ENCODE measurements around the gene ASB9. TPM values are rescaled to one million over a fixed set of nuclear protein-coding genes. Genes with fewer than 3 reads are reported as not detected.
"Not testable (repeated sequence)": the region's sequence is repeated elsewhere in the genome, so short reads cannot be mapped to it uniquely, and the experiment has no call there.

ASB9 gene
- polyA plus RNA-seq (ENCODE audit: insufficient read length in 4 of 4): 10 to 100 TPM; 11.2 to 14.5 (median 13.1) TPM

- peak in 3 of 4 donors; percentile 21 to 40 (median 38) for DNase-seq (ENCODE audit: low read depth in 4 of 4, low spot score in 2 of 4)
These were observed at the start of gene ASB9 for GRCh38 chrX:15269618-15270521. ASB9 (minus strand) TSS chrX:15270083; CDS start chrX:15269874, 209 bp downstream.

DNA sequence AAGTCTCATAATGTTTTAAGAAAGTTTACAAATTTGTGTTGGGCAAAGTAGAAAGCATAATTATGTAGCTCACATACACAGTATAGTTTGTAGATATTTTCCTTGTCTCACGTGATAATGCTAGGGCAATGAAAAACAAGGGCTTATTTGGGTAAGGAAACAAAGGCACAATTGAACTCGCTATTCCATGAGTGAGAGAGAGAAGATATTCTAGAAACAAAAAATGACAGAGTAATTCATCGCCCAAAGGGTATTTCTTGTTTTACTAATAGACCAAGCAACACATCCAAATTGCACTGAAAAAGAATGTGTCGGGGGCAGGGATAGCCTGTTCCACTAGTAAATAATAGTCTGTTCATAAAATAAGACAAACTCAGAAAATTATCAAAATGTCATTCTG is 49.2 kb upstream of the ASB9 start:
- DNase-seq (ENCODE audit: low read depth in 4 of 4, low spot score in 2 of 4): no peak

GRCh38 chrX:15315509-15315908 is 45.6 kb upstream of the ASB9 start, which contains the start of gene ASB11:
ASB11 (minus strand) TSS chrX:15315640; CDS start chrX:15315605, 35 bp downstream.
- no peak for DNase-seq (ENCODE audit: low read depth in 4 of 4, low spot score in 2 of 4)

DNA sequence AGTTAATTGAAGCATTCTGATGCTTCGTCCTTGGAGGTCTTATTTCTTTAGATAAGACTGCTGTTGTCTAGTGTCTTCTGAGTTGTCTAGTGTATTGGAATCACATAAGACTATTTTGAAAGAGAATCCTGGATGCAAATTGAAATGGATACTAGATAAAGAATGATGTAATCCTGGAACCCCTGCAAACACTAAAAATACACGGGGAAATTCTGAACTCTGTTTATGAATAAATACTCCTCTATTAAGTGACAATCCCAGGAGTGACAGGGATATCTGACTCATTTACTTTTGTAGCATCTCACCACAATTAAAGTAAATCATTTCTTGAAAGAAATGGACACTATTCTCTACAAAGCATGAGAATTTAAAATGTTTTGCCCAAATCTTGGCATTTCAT is 44.6 kb upstream of the ASB9 start:
- DNase-seq (ENCODE audit: low read depth in 4 of 4, low spot score in 2 of 4): no peak

GRCh38 chrX:15311119-15311518 is 41.2 kb upstream of the ASB9 start:
- no peak for DNase-seq (ENCODE audit: low read depth in 4 of 4, low spot score in 2 of 4)

- peak in 1 of 4 donors; percentile 22 for DNase-seq (ENCODE audit: low read depth in 4 of 4, low spot score in 2 of 4)
These were observed 40.2 kb upstream of the ASB9 start for GRCh38 chrX:15310117-15310516.

DNA sequence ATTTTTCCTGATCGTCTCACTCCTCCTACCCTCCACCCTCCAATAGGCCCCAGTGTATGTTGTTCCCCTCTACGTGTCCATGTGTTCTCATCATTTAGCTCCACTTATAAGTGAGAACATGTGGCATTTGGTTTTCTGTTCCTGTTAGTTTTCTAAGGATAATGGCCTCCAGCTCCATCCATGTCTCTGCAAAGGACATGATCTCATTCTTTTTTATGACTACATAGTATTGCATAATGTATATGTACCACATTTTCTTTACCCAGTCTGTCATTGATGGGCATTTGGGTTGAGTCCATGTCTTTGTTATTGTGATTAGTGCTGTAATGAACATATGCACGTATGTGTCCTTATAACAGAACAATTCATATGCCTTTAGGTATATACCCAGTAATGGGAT is 36.0 kb upstream of the ASB9 start:
- DNase-seq (ENCODE audit: low read depth in 4 of 4, low spot score in 2 of 4): not testable (repeated sequence)

- no peak for DNase-seq (ENCODE audit: low read depth in 4 of 4, low spot score in 2 of 4)
These were observed 32.0 kb upstream of the ASB9 start for GRCh38 chrX:15301924-15302323.

GRCh38 chrX:15299941-15300851 is 30.3 kb upstream of the ASB9 start:
- no peak for DNase-seq (ENCODE audit: low read depth in 4 of 4, low spot score in 2 of 4)

GRCh38 chrX:15298780-15299179 is 28.9 kb upstream of the ASB9 start:
- DNase-seq (ENCODE audit: low read depth in 4 of 4, low spot score in 2 of 4): no peak

- DNase-seq (ENCODE audit: low read depth in 4 of 4, low spot score in 2 of 4): no peak
These were observed 28.3 kb upstream of the ASB9 start for GRCh38 chrX:15298201-15298600.

GRCh38 chrX:15293451-15293850 is 23.6 kb upstream of the ASB9 start:
- DNase-seq (ENCODE audit: low read depth in 4 of 4, low spot score in 2 of 4): no peak

GRCh38 chrX:15292861-15293260 is 23.0 kb upstream of the ASB9 start:
- no peak for DNase-seq (ENCODE audit: low read depth in 4 of 4, low spot score in 2 of 4)

DNA sequence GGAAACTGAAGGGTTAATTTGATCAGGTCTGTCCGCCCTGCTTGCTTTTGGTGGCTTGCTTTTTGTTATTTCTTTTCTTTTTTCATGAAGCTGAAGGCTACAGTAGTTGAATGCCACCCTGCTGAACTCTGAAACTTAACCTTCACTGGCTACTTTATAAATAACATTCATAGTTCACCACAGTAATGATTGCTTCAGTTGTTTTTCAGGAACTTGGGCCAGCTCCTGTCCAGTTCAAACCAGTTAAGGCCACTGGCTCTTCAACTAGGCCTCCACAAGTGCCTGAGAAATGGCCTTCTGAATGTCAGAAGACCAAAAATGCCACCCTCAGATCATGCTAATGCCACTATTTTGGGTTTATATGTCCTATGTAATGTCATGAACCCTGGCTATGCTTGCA is 7.7 kb upstream of the ASB9 start:
- no peak for DNase-seq (ENCODE audit: low read depth in 4 of 4, low spot score in 2 of 4)

- DNase-seq (ENCODE audit: low read depth in 4 of 4, low spot score in 2 of 4): no peak
These were observed 5.1 kb upstream of the ASB9 start for GRCh38 chrX:15274946-15275345.

DNA sequence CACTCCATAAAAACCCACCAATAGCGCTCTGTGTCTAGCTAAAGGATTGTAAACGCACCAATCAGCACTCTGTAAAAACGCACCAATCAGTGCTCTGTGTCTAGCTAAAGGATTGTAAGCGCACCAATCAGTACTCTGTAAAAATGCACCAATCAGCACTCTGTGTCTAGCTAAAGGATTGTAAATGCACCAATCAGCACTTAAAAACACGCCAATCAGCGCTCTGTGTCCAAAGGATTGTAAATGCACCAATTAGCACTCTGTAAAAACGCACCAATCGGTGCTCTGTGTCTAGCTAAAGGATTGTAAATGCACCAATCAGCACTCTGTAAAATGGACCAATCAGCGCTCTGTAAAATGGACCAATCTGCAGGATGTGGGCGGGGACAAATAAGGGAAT is 3.4 kb upstream of the ASB9 start:
- DNase-seq (ENCODE audit: low read depth in 4 of 4, low spot score in 2 of 4): not testable (repeated sequence)

- DNase-seq (ENCODE audit: low read depth in 4 of 4, low spot score in 2 of 4): no peak
These were observed 1.9 kb upstream of the ASB9 start for GRCh38 chrX:15271757-15272156.

GRCh38 chrX:15269120-15269519 is 763 bp downstream of the ASB9 start:
- DNase-seq (ENCODE audit: low read depth in 4 of 4, low spot score in 2 of 4): no peak

- no peak for DNase-seq (ENCODE audit: low read depth in 4 of 4, low spot score in 2 of 4)
These were observed 15.0 kb downstream of the ASB9 start for GRCh38 chrX:15254852-15255251.

DNA sequence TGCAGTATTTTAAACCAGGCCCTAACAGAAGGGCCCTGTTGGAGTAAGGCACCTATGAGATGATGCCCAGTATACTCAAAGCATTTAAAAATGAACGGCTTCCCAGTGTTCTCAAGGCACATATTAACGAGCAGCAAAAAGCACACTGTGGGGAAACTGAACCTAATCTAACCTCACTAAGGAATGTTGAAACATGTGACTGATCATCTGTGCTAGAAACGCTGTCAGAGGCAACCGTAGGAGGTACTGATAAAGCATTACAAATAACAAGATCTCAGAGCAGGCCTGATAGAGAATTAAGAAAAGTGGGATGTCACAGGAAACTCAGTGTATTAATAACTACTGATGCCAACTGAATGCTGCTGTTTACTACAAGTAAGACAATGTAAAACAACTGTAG is 24.0 kb downstream of the ASB9 start:
- no peak for DNase-seq (ENCODE audit: low read depth in 4 of 4, low spot score in 2 of 4)

DNA sequence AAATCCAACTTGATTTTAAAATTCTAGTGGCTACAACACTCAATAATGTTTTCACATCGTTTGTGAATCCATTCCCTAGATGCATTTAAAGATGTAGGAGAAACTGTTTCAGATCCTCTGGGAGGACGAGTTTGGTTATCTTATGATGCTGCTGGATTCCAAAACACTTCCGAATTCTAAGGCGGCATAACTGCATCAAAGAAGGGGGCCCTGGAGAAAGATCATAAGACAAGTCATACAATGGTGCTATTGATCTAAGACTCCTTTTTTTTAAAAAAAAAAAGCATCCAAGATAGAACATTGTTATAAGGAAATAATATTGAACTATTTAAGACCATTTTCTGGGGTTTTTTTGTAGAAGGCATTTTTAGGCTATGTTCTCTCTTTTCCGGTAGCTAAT is 25.5 kb downstream of the ASB9 start:
- DNase-seq (ENCODE audit: low read depth in 4 of 4, low spot score in 2 of 4): no peak

All from left renal cortex interstitium (tissue), 4 donors.